Spleen (tissue), 13 donors: ENCODE results near the gene SNX27. TPM values are rescaled to one million over a fixed set of nuclear protein-coding genes. Genes with fewer than 3 reads are reported as not detected.

Source experiments
- DNase-seq: peaks from one replicate; pipeline ENCODE4 v3.0.0-alpha.2; 2020
- H3K27ac ChIP-seq, 8 donors: fragments of 200-600 bp; sonication (generic) in 7 of 8; 1 replicate in 4 of 8; 2 replicates in 4 of 8; pipeline versions ENCODE4 v1.5.0 to v1.8.0; 2016 to 2021; ENCODE audit warnings: inconsistent platforms in 4 of 8, mild to moderate bottlenecking in 4 of 8, moderate library complexity in 1 of 8
- H3K27me3 ChIP-seq, 7 donors: fragments of 200-600 bp; sonication (generic) in 6 of 7; replicated peaks in 1 of 7; 1 replicate in 4 of 7; 2 replicates in 3 of 7; pipeline versions ENCODE4 v1.5.0 to v1.8.0; 2016 to 2021; ENCODE audit warnings: inconsistent platforms in 3 of 7, mild to moderate bottlenecking in 1 of 7
- H3K36me3 ChIP-seq, 6 donors: fragments of 200-600 bp; sonication (generic) in 5 of 6; 1 replicate in 4 of 6; 2 replicates in 2 of 6; pipeline versions ENCODE4 v1.5.0 to v1.8.0; 2016 to 2021; ENCODE audit warnings: inconsistent platforms in 2 of 6
- H3K4me1 ChIP-seq, 6 donors: fragments of 200-600 bp; sonication (generic) in 5 of 6; 1 replicate in 3 of 6; 2 replicates in 3 of 6; pipeline versions ENCODE4 v1.5.0 to v1.8.0; 2016 to 2021; ENCODE audit warnings: inconsistent platforms in 3 of 6
- H3K4me3 ChIP-seq, 8 donors: fragments of 200-600 bp; sonication (generic) in 7 of 8; 1 replicate in 4 of 8; 2 replicates in 4 of 8; pipeline versions ENCODE4 v1.5.0 to v1.8.0; 2016 to 2021; ENCODE audit warnings: inconsistent platforms in 4 of 8, mild to moderate bottlenecking in 4 of 8, moderate library complexity in 2 of 8
- H3K9me3 ChIP-seq, 8 donors: fragments of 200-600 bp; sonication (generic) in 7 of 8; 1 replicate in 4 of 8; 2 replicates in 4 of 8; pipeline versions ENCODE4 v1.5.0 to v1.8.0; 2016 to 2021; ENCODE audit warnings: inconsistent platforms in 4 of 8
- CTCF ChIP-seq, 11 experiments: fragments of 200-600 bp in 7 of 11; fragments of 450-650 bp in 4 of 11; sonication (generic) in 4 of 11; IDR thresholded peaks in 8 of 11; conservative IDR thresholded peaks in 3 of 11; 1 replicate in 7 of 11; 2 replicates in 4 of 11; pipeline versions ENCODE4 v1.4.0 to v1.8.0; 2016 to 2021; ENCODE audit warnings: antibody characterized with exemption in 11 of 11, inconsistent platforms in 4 of 11, mild to moderate bottlenecking in 1 of 11
- POLR2A ChIP-seq, 3 donors: fragments of 450-650 bp; IDR thresholded peaks; one replicate each; pipeline ENCODE4 v1.5.1; 2017; ENCODE audit warnings: antibody characterized with exemption in 3 of 3, mild to moderate bottlenecking in 1 of 3
- POLR2AphosphoS5 ChIP-seq, 3 donors: sonication (generic); formaldehyde crosslinking; IDR thresholded peaks; one replicate each; pipeline ENCODE4 v1.5.1; 2017; ENCODE audit warnings: antibody characterized with exemption in 3 of 3
- WGBS, 5 donors: extraction: QIAGEN DNeasy Blood & Tissue Kit in 3 of 5; methylation state at CpG; one replicate each; pipeline versions ENCODE4 v1.1.5 to v1.1.7; 2013 to 2018; 5-methylcytosine and 5-hydroxymethylcytosine counted together
- intact Hi-C: fragments of 100-400 bp; cut with DNase I; formaldehyde crosslinking; loops from one replicate; pipeline ENCODE4 v1.15.0; 2023; ENCODE audit warnings: low total_unique reads
- long read RNA-seq, 2 donors: transcript quantifications; one replicate each; lab custom pipeline, GENCODE V29; 2026
- polyA plus RNA-seq, 3 donors: library from polyadenylated mRNA; stranded (reverse); fragments of 200-250 nt; gene quantifications; one replicate each; pipeline ENCODE4 v1.2.1, GENCODE V29; 2013
- total RNA-seq, 7 donors: library from RNA; depleted of rRNA in 3 of 7; stranded (reverse); fragments of >200 nt in 3 of 7; fragmentation: NEBNext Ultra II Directional in 4 of 7; extraction: Animal tissue kit (Norgen Biotek cat#: 25700) in 4 of 7; gene quantifications; one replicate each; pipeline versions ENCODE4 v1.1.0 to v1.2.1, GENCODE V29; 2016 to 2021
- donor health status: healthy with polysubstance abuse.
- donor health status: DM: no; HTN: no; CAD: no; lungs with moderate emphysema.
- donor health status: DM: no; HTN: no; CAD: no.
- donor health status: Bipolar disorder and iron deficiency.
- donor health status: healthy.
- donor health status: DM: no; HTN: no; CAD: no.
- donor health status: DM: yes; HTN: yes; CAD: no.

Gene SNX27
- total RNA-seq (10 to 100 TPM; 40.4 to 69.6 (median 53.5) TPM), polyA plus RNA-seq (1 to 10 TPM; 3.1 to 9.0 (median 3.6) TPM)
- long read RNA-seq, donor 1, full-length matches to known transcripts, result 2 of 2 reads
- long read RNA-seq, donor 1, partial matches to known transcripts, result 0 of 2 reads
- long read RNA-seq, donor 1, other reads (novel, unspliced or antisense), result 0 of 2 reads
- long read RNA-seq, donor 2, full-length matches to known transcripts, result 1 of 1 reads
- long read RNA-seq, donor 2, partial matches to known transcripts, result 0 of 1 reads
- long read RNA-seq, donor 2, other reads (novel, unspliced or antisense), result 0 of 1 reads

- Histone ChIP-seq H3K36me3 (peaks cover 0 to 12% (median 0%) of the 10 kb centered on the region in 6 donors), H3K9me3 (no peaks in the 10 kb centered on the region), H3K27ac (peak within 1 kb of the TSS; percentile 94 to 100 (median 96)), H3K4me3 (peak within 1 kb of the TSS; percentile 95 to 100 (median 98)), H3K27me3 (no peaks in the 10 kb centered on the region), H3K4me1 (peaks cover 0 to 56% (median 44%) of the 10 kb centered on the region in 6 donors)
- 0% methylated on average over 11 to 79 of the region's 79 CpGs for WGBS, 5 donors
- TF ChIP-seq POLR2AphosphoS5 (IDR thresholded peaks at IDR 0.05), result peak; percentile 84 to 92 (median 88)
- TF ChIP-seq CTCF (IDR thresholded peaks at IDR 0.05 in 8 of 11, conservative IDR thresholded peaks at IDR 0.05 in 3 of 11), result no peak
- peak in 1 of 3 donors; percentile 16 for TF ChIP-seq POLR2A (IDR thresholded peaks at IDR 0.05)
- DNase-seq, result peak; percentile 96
- intact Hi-C loops, result no loop called here
Measured at GRCh38 chr1:151611832-151612500, at the start of gene SNX27. SNX27 (plus strand) TSS chr1:151612050; CDS start chr1:151612202, 152 bp downstream.

GRCh38 chr1:151562661-151563060 is 49.2 kb upstream of the SNX27 start:
- H3K27ac ChIP-seq, result no peak overlapping the region
- intact Hi-C loops, result no loop called here
- H3K27me3 ChIP-seq, result no peaks in the 10 kb centered on the region
- H3K9me3 ChIP-seq, result no peaks in the 10 kb centered on the region
- no peaks in the 10 kb centered on the region for H3K4me1 ChIP-seq
- H3K36me3 ChIP-seq, result peaks cover 0 to 9% (median 0%) of the 10 kb centered on the region in 6 donors
- no peak for TF ChIP-seq POLR2A (IDR thresholded peaks at IDR 0.05)
- TF ChIP-seq POLR2AphosphoS5 (IDR thresholded peaks at IDR 0.05), result no peak
- no peak for TF ChIP-seq CTCF (IDR thresholded peaks at IDR 0.05 in 8 of 11, conservative IDR thresholded peaks at IDR 0.05 in 3 of 11)
- no peak overlapping the region for H3K4me3 ChIP-seq
- DNase-seq, result no peak
- WGBS, 5 donors, result 46 to 100% (median 69%) methylated on average over 1 of the region's 1 CpG

GRCh38 chr1:151563376-151563775 is 48.5 kb upstream of the SNX27 start:
- no peaks in the 10 kb centered on the region for H3K27me3 ChIP-seq
- H3K4me3 ChIP-seq, result no peak overlapping the region
- no peaks in the 10 kb centered on the region for H3K9me3 ChIP-seq
- 39 to 94% (median 47%) methylated on average over 2 of the region's 2 CpGs for WGBS, 5 donors
- no peaks in the 10 kb centered on the region for H3K4me1 ChIP-seq
- DNase-seq, result no peak
- no peak for TF ChIP-seq CTCF (IDR thresholded peaks at IDR 0.05 in 8 of 11, conservative IDR thresholded peaks at IDR 0.05 in 3 of 11)
- TF ChIP-seq POLR2A (IDR thresholded peaks at IDR 0.05), result no peak
- TF ChIP-seq POLR2AphosphoS5 (IDR thresholded peaks at IDR 0.05), result no peak
- intact Hi-C loops, result no loop called here
- no peak overlapping the region for H3K27ac ChIP-seq
- peaks cover 0 to 9% (median 0%) of the 10 kb centered on the region in 6 donors for H3K36me3 ChIP-seq
